OCI-LY1 (cell line): ENCODE measurements around the gene ERBB4.

ENCODE experiments used
- CTCF ChIP-seq: fragments of 200-600 bp; sonication (generic), shearing (Covaris generic); IDR thresholded peaks from 2 replicates; pipeline ENCODE4 v1.5.1; 2017; ENCODE audit warnings: mild to moderate bottlenecking, antibody characterized with exemption, low read length, moderate library complexity, mixed read lengths
- EZH2 ChIP-seq: fragments of 200-600 bp; sonication (generic), shearing (Covaris generic); IDR thresholded peaks from 2 replicates; pipeline ENCODE4 v1.8.0; 2017; ENCODE audit warnings: borderline replicate concordance, mixed run types, mild to moderate bottlenecking, antibody characterized with exemption, low read length, moderate library complexity, mixed read lengths

GRCh38 chr2:212556296-212556695, 17.7 kb upstream of the ERBB4 start:
- no peak for TF ChIP-seq CTCF
- TF ChIP-seq EZH2: no peak
